Stimulated activated memory B cell treated with anti-CD40 and anti-IgM and Interleukin-4, amounts not matched to agents 10 μg/mL and 1 μg/mL and 100 μg/mL, for 72 hours (primary cell): Measurements from ENCODE around the gene PARD3.
A peak's percentile ranks its signal among the peaks of the same experiment; 100 is the strongest.
"Not testable (repeated sequence)": the region's sequence is repeated elsewhere in the genome, so short reads cannot be mapped to it uniquely, and the experiment has no call there.

ENCODE experiments used
- ATAC-seq: fragments of 150-1000 bp; cut with Tn5 transposase; 2 replicates; pipeline ENCODE4 v1.10.0; 2021
- H3K27ac Mint-ChIP-seq: one replicate; pipeline ENCODE4 v1.8.0; 2022; ENCODE audit warnings: mild to moderate bottlenecking, mixed read lengths
- H3K27me3 Mint-ChIP-seq: one replicate; pipeline ENCODE4 v1.8.0; 2022; ENCODE audit warnings: mixed read lengths
- H3K36me3 Mint-ChIP-seq: one replicate; pipeline ENCODE4 v1.8.0; 2022; ENCODE audit warnings: mixed read lengths
- H3K4me1 Mint-ChIP-seq: one replicate; pipeline ENCODE4 v1.8.0; 2022; ENCODE audit warnings: mixed read lengths
- H3K4me3 Mint-ChIP-seq: one replicate; pipeline ENCODE4 v1.8.0; 2022; ENCODE audit warnings: mild to moderate bottlenecking, moderate library complexity, mixed read lengths
- H3K9me3 Mint-ChIP-seq: one replicate; pipeline ENCODE4 v1.8.0; 2022; ENCODE audit warnings: mixed read lengths

PARD3 gene

GRCh38 chr10:34407324-34407805 is 407.7 kb downstream of the PARD3 start:
- no peaks in the 10 kb centered on the region for H3K36me3 Mint-ChIP-seq

GRCh38 chr10:34406463-34407323 is 408.4 kb downstream of the PARD3 start:
- Mint-ChIP-seq H3K27ac (no peak overlapping the region), H3K27me3 (no peaks in the 10 kb centered on the region), H3K9me3 (peaks cover 2% of the 10 kb centered on the region), H3K4me3 (no peak overlapping the region), H3K4me1 (no peaks in the 10 kb centered on the region), H3K36me3 (no peaks in the 10 kb centered on the region)
- ATAC-seq = no peak

More at GRCh38 chr10:34407324-34407805, 407.7 kb downstream of the PARD3 start:
- no peaks in the 10 kb centered on the region for H3K4me1 Mint-ChIP-seq
- H3K27me3 Mint-ChIP-seq = no peaks in the 10 kb centered on the region
- H3K4me3 Mint-ChIP-seq = no peak overlapping the region
- no peaks in the 10 kb centered on the region for H3K9me3 Mint-ChIP-seq
- peak; percentile 34 for ATAC-seq
- no peak overlapping the region for H3K27ac Mint-ChIP-seq

- H3K27me3 Mint-ChIP-seq = no peaks in the 10 kb centered on the region
- H3K27ac Mint-ChIP-seq = no peak overlapping the region
- no peak overlapping the region for H3K4me3 Mint-ChIP-seq
- peaks cover 2% of the 10 kb centered on the region for H3K9me3 Mint-ChIP-seq
- no peaks in the 10 kb centered on the region for H3K36me3 Mint-ChIP-seq
- H3K4me1 Mint-ChIP-seq = no peaks in the 10 kb centered on the region
- no peak for ATAC-seq
These were observed 409.3 kb downstream of the PARD3 start for GRCh38 chr10:34405611-34406462.

- Mint-ChIP-seq H3K27me3 (no peaks in the 10 kb centered on the region), H3K27ac (no peak overlapping the region), H3K9me3 (peaks cover 2% of the 10 kb centered on the region), H3K4me3 (no peak overlapping the region), H3K36me3 (no peaks in the 10 kb centered on the region), H3K4me1 (no peaks in the 10 kb centered on the region)
- ATAC-seq = no peak
These were observed 411.6 kb downstream of the PARD3 start for GRCh38 chr10:34403512-34403911.

- no peak for ATAC-seq
- H3K36me3 Mint-ChIP-seq = no peaks in the 10 kb centered on the region
- peaks cover 2% of the 10 kb centered on the region for H3K9me3 Mint-ChIP-seq
- no peak overlapping the region for H3K27ac Mint-ChIP-seq
- H3K4me1 Mint-ChIP-seq = no peaks in the 10 kb centered on the region
- no peaks in the 10 kb centered on the region for H3K27me3 Mint-ChIP-seq
- H3K4me3 Mint-ChIP-seq = no peak overlapping the region
These were observed 415.0 kb downstream of the PARD3 start for GRCh38 chr10:34400075-34400474.

- no peak for ATAC-seq
- Mint-ChIP-seq H3K27me3 (no peaks in the 10 kb centered on the region), H3K4me3 (no peak overlapping the region), H3K36me3 (no peaks in the 10 kb centered on the region), H3K27ac (no peak overlapping the region), H3K4me1 (no peaks in the 10 kb centered on the region), H3K9me3 (peaks cover 2% of the 10 kb centered on the region)
These were observed 416.1 kb downstream of the PARD3 start for GRCh38 chr10:34399013-34399412.

- no peaks in the 10 kb centered on the region for H3K4me1 Mint-ChIP-seq
- H3K27ac Mint-ChIP-seq = no peak overlapping the region
- peaks cover 2% of the 10 kb centered on the region for H3K9me3 Mint-ChIP-seq
- no peak for ATAC-seq
- no peaks in the 10 kb centered on the region for H3K27me3 Mint-ChIP-seq
- no peak overlapping the region for H3K4me3 Mint-ChIP-seq
- no peaks in the 10 kb centered on the region for H3K36me3 Mint-ChIP-seq
These were observed 417.8 kb downstream of the PARD3 start for GRCh38 chr10:34397324-34397723.

- Mint-ChIP-seq H3K4me3 (no peak overlapping the region), H3K27me3 (no peaks in the 10 kb centered on the region), H3K4me1 (no peaks in the 10 kb centered on the region), H3K27ac (no peak overlapping the region), H3K36me3 (no peaks in the 10 kb centered on the region), H3K9me3 (no peaks in the 10 kb centered on the region)
- no peak for ATAC-seq
These were observed 418.4 kb downstream of the PARD3 start for GRCh38 chr10:34396663-34397062.

- ATAC-seq = no peak
These were observed 422.4 kb downstream of the PARD3 start for GRCh38 chr10:34392641-34393170.

GRCh38 chr10:34391168-34391567 is 423.9 kb downstream of the PARD3 start:
- not testable (repeated sequence) for H3K4me1 Mint-ChIP-seq, ATAC-seq, H3K27ac Mint-ChIP-seq, H3K9me3 Mint-ChIP-seq, H3K27me3 Mint-ChIP-seq, H3K4me3 Mint-ChIP-seq, H3K36me3 Mint-ChIP-seq

More at GRCh38 chr10:34392641-34393170, 422.4 kb downstream of the PARD3 start:
- Mint-ChIP-seq H3K27ac (no peak overlapping the region), H3K36me3 (no peaks in the 10 kb centered on the region), H3K27me3 (no peaks in the 10 kb centered on the region), H3K4me3 (no peak overlapping the region), H3K9me3 (no peaks in the 10 kb centered on the region), H3K4me1 (no peaks in the 10 kb centered on the region)

- no peaks in the 10 kb centered on the region for H3K36me3 Mint-ChIP-seq
- ATAC-seq = no peak
- H3K4me3 Mint-ChIP-seq = no peak overlapping the region
- H3K4me1 Mint-ChIP-seq = no peaks in the 10 kb centered on the region
- H3K27me3 Mint-ChIP-seq = no peaks in the 10 kb centered on the region
- H3K27ac Mint-ChIP-seq = no peak overlapping the region
- no peaks in the 10 kb centered on the region for H3K9me3 Mint-ChIP-seq
These were observed 425.3 kb downstream of the PARD3 start for GRCh38 chr10:34389801-34390200.

GRCh38 chr10:34386921-34387320 is 428.2 kb downstream of the PARD3 start:
- Mint-ChIP-seq H3K4me3 (no peak overlapping the region), H3K27ac (no peak overlapping the region), H3K4me1 (no peaks in the 10 kb centered on the region), H3K27me3 (no peaks in the 10 kb centered on the region), H3K36me3 (no peaks in the 10 kb centered on the region), H3K9me3 (no peaks in the 10 kb centered on the region)
- ATAC-seq = no peak

- Mint-ChIP-seq H3K27ac (no peak overlapping the region), H3K27me3 (no peaks in the 10 kb centered on the region), H3K9me3 (no peaks in the 10 kb centered on the region), H3K4me3 (no peak overlapping the region), H3K36me3 (no peaks in the 10 kb centered on the region), H3K4me1 (no peaks in the 10 kb centered on the region)
- ATAC-seq = no peak
These were observed 430.7 kb downstream of the PARD3 start for GRCh38 chr10:34384372-34384771.

GRCh38 chr10:34382626-34383025 is 432.5 kb downstream of the PARD3 start:
- Mint-ChIP-seq H3K27ac (no peak overlapping the region), H3K4me3 (no peak overlapping the region)

GRCh38 chr10:34380856-34381255 is 434.2 kb downstream of the PARD3 start:
- Mint-ChIP-seq H3K27ac (no peak overlapping the region), H3K4me1 (no peaks in the 10 kb centered on the region)
- no peak for ATAC-seq

More at GRCh38 chr10:34382626-34383025, 432.5 kb downstream of the PARD3 start:
- Mint-ChIP-seq H3K36me3 (no peaks in the 10 kb centered on the region), H3K27me3 (no peaks in the 10 kb centered on the region), H3K9me3 (no peaks in the 10 kb centered on the region), H3K4me1 (no peaks in the 10 kb centered on the region)
- ATAC-seq = no peak

More at GRCh38 chr10:34380856-34381255, 434.2 kb downstream of the PARD3 start:
- no peaks in the 10 kb centered on the region for H3K27me3 Mint-ChIP-seq
- no peaks in the 10 kb centered on the region for H3K9me3 Mint-ChIP-seq
- H3K4me3 Mint-ChIP-seq = no peak overlapping the region
- no peaks in the 10 kb centered on the region for H3K36me3 Mint-ChIP-seq
